Measurements from ENCODE around the gene ZGLP1. TPM values are rescaled to one million over a fixed set of nuclear protein-coding genes. Genes with fewer than 3 reads are reported as not detected.
A peak's percentile ranks its signal among the peaks of the same experiment; 100 is the strongest.

ZGLP1 gene
- total and polyA plus RNA-seq, 7 donors, result 1.1 to 6.0 (median 3.0) TPM; not detected in 1

DNA sequence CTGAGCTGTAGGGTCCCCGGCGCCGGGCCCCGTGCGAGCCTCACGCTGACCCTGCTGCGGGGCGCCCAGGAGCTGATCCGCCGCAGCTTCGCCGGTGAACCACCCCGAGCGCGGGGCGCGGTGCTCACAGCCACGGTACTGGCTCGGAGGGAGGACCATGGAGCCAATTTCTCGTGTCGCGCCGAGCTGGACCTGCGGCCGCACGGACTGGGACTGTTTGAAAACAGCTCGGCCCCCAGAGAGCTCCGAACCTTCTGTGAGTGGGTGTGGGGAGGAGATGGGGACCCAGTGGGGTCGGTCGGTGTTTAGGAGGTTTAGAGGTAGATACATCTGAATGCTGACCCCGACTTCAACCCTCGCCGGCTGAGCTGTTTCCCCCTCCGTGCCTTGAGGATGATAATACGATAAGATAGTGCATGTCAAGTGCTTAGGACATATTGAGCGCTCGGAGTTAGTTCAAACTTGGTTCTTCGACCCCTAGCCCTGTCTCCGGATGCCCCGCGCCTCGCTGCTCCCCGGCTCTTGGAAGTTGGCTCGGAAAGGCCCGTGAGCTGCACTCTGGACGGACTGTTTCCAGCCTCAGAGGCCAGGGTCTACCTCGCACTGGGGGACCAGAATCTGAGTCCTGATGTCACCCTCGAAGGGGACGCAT, 17.9 kb downstream of the ZGLP1 start:
- Histone ChIP-seq H3K4me3 (peak overlapping the region; percentile 9 to 37 (median 27)), H3K4me1 (peaks cover 0 to 79% (median 65%) of the 10 kb centered on the region in 4 donors), H3K9me3 (no peaks in the 10 kb centered on the region), H3K27ac (no peak overlapping the region), H3K27me3 (peaks cover 89 to 100% (median 100%) of the 10 kb centered on the region in 3 donors), H3K36me3 (no peaks in the 10 kb centered on the region)
- intact Hi-C loops (cut with DNase I), result no loop called here
- peak; percentile 59 for DNase-seq
- TF ChIP-seq, protein P1, sequence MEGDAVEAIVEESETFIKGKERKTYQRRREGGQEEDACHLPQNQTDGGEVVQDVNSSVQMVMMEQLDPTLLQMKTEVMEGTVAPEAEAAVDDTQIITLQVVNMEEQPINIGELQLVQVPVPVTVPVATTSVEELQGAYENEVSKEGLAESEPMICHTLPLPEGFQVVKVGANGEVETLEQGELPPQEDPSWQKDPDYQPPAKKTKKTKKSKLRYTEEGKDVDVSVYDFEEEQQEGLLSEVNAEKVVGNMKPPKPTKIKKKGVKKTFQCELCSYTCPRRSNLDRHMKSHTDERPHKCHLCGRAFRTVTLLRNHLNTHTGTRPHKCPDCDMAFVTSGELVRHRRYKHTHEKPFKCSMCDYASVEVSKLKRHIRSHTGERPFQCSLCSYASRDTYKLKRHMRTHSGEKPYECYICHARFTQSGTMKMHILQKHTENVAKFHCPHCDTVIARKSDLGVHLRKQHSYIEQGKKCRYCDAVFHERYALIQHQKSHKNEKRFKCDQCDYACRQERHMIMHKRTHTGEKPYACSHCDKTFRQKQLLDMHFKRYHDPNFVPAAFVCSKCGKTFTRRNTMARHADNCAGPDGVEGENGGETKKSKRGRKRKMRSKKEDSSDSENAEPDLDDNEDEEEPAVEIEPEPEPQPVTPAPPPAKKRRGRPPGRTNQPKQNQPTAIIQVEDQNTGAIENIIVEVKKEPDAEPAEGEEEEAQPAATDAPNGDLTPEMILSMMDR (IDR thresholded peaks at IDR 0.05), result no peak
- TF ChIP-seq POLR2A (IDR thresholded peaks at IDR 0.05), result no peak
- TF ChIP-seq EP300 (IDR thresholded peaks at IDR 0.05), result no peak
- TF ChIP-seq POLR2AphosphoS5 (IDR thresholded peaks at IDR 0.05), result no peak
- WGBS, 2 donors, result 2% methylated on average over 49 of the region's 49 CpGs

DNA sequence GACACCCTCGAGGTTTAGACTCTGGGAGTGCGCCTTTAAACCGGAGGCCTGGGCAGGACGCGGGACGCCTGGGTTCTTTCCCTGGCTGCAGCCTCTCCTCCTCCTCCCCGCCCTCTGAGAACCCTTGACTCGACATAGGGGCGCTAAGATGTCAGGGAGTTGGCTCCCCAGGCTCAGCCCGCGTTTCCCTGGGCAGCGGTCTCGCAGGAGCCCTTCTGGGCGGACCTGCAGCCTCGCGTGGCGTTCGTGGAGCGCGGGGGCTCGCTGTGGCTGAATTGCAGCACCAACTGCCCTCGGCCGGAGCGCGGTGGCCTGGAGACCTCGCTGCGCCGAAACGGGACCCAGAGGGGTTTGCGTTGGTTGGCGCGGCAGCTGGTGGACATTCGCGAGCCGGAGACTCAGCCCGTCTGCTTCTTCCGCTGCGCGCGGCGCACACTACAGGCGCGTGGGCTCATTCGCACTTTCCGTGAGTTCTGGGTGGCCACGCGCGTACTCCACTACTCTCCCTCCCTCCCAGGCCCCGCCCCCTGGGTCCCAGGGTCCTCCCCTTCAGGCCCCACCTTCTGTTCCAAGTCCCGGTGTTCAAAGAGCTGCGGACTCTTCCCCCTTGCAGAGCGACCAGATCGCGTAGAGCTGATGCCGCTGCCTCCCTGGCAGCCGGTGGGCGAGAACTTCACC, 18.6 kb downstream of the ZGLP1 start:
- peaks cover 0 to 75% (median 61%) of the 10 kb centered on the region in 4 donors for H3K4me1 ChIP-seq
- no peak for DNase-seq
- H3K36me3 ChIP-seq, result no peaks in the 10 kb centered on the region
- peaks cover 83 to 100% (median 96%) of the 10 kb centered on the region in 3 donors for H3K27me3 ChIP-seq
- TF ChIP-seq, protein P1 (IDR thresholded peaks at IDR 0.05), result no peak
- TF ChIP-seq POLR2A (IDR thresholded peaks at IDR 0.05) (no peak), EP300 (IDR thresholded peaks at IDR 0.05) (no peak), POLR2AphosphoS5 (IDR thresholded peaks at IDR 0.05) (no peak)
- no peak overlapping the region for H3K27ac ChIP-seq
- no peaks in the 10 kb centered on the region for H3K9me3 ChIP-seq
- intact Hi-C loops (cut with DNase I), result no loop called here
- H3K4me3 ChIP-seq, result peak overlapping the region; percentile 9 to 37 (median 27)
- 1% methylated on average over 57 of the region's 57 CpGs for WGBS, 2 donors

DNA sequence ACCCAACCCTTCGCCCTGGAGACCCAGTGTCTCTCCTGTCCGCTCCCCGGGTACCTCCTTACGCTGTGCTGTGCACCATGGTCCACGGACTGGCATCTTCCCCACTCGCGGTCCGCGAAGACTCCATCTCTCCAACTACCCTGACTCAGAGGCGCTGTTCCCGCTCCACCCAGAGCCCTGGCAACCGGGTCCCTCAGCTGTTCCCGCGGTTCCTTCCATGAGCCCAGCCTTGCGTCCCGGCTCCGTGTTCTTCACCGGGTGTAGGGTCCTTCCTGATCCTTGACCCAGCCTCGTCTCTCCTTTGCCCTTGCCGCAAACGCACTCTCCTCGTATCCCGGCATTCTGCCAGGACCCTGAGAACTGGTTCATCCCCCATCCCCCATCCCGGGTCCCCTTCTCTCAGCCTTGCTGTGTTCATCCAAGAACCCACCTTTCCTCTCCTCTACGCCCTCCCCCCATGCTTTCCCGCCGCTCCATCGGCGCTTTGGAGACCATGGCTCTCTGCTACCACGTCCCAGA, 19.2 kb downstream of the ZGLP1 start:
- Histone ChIP-seq H3K27ac (no peak overlapping the region), H3K27me3 (peaks cover 77 to 100% (median 90%) of the 10 kb centered on the region in 3 donors), H3K4me3 (peak overlapping the region in 2 of 4 donors; percentile 36 to 37), H3K36me3 (no peaks in the 10 kb centered on the region), H3K4me1 (peaks cover 0 to 69% (median 55%) of the 10 kb centered on the region in 4 donors), H3K9me3 (no peaks in the 10 kb centered on the region)
- DNase-seq, result no peak
- intact Hi-C loops (cut with DNase I), result no loop called here
- 2 to 3% methylated on average over 30 of the region's 30 CpGs for WGBS, 2 donors
- TF ChIP-seq POLR2A (IDR thresholded peaks at IDR 0.05), result no peak
- TF ChIP-seq, protein P1 (IDR thresholded peaks at IDR 0.05), result no peak
- no peak for TF ChIP-seq POLR2AphosphoS5 (IDR thresholded peaks at IDR 0.05)
- no peak for TF ChIP-seq EP300 (IDR thresholded peaks at IDR 0.05)

DNA sequence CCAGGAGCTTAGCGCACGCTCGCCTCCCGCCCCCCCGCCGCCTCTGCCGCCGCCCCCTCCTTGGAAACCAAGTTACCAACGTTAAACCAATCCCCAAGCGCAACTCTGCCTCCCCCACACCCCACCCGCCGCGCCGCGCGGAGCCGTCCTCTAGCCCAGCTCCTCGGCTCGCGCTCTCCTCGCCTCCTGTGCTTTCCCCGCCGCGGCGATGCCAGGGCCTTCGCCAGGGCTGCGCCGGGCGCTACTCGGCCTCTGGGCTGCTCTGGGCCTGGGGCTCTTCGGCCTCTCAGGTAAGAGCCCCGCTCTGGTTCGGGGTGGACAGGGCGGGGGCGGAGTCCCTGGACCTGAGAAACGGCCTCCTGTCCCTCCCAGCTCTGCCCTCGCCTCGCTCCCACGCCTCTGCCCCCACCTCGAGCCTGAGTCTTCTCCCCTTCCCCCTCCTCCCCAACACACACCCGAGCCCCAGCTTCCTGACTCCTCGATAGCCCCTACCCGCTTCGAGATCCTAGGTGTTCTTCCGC, 19.7 kb downstream of the ZGLP1 start, which contains the start of gene ICAM5:
Gene ICAM5, plus strand, starts transcription at position 117 of the 521 bp plus-strand sequence. Its CDS starts 92 bp downstream, at position 209.
- intact Hi-C loops (cut with DNase I), result no loop called here
- peaks cover 73 to 100% (median 85%) of the 10 kb centered on the region in 3 donors for H3K27me3 ChIP-seq
- no peaks in the 10 kb centered on the region for H3K9me3 ChIP-seq
- no peak for TF ChIP-seq POLR2A (IDR thresholded peaks at IDR 0.05)
- H3K4me3 ChIP-seq, result peak within 1 kb of the TSS in 3 of 4 donors; percentile 8 to 37 (median 36)
- 2% methylated on average over 45 of the region's 45 CpGs for WGBS, 2 donors
- H3K36me3 ChIP-seq, result peaks cover 0 to 2% (median 0%) of the 10 kb centered on the region in 4 donors
- no peak for DNase-seq
- peaks cover 0 to 64% (median 50%) of the 10 kb centered on the region in 4 donors for H3K4me1 ChIP-seq
- H3K27ac ChIP-seq, result no peak within 1 kb of the TSS
